ENCODE data around the gene SLU7. TPM values are rescaled to one million over a fixed set of nuclear protein-coding genes. Genes with fewer than 3 reads are reported as not detected.

SLU7 gene
- total RNA-seq, 1 experiment from 2014 or later = 43.6 TPM

GRCh38 chr5:160434022-160434531 lies 15.2 kb upstream of the SLU7 start:
- no TSS peak for BruUV-seq (replicated peaks)
- no peak for TF ChIP-seq FOSL1 (IDR thresholded peaks at IDR 0.05; ENCODE audit: low read depth)
- TF ChIP-seq POLR2A (IDR thresholded peaks at IDR 0.05; ENCODE audit: borderline replicate concordance, extremely low read depth, insufficient read depth, insufficient read length) = no peak
- TF ChIP-seq CBX3 (IDR thresholded peaks at IDR 0.05; ENCODE audit: low read depth) = no peak
- TF ChIP-seq ATF3 (IDR thresholded peaks at IDR 0.05) = no peak
- no peak for TF ChIP-seq SIN3A (IDR thresholded peaks at IDR 0.05; ENCODE audit: low read depth)
- TF ChIP-seq CTCF (IDR thresholded peaks at IDR 0.05 in 2 of 3, conservative IDR thresholded peaks at IDR 0.05 in 1 of 3; ENCODE audit: borderline replicate concordance in 1 of 3, insufficient read depth in 1 of 3, low read depth in 2 of 3, low read length in 2 of 3) = no peak
- Histone ChIP-seq H3K4me2 (ENCODE audit: low read length) (no peak overlapping the region), H3K27me3 (ENCODE audit: insufficient read depth, low read length) (no peaks in the 10 kb centered on the region), H2AFZ (ENCODE audit: low read depth, low read length, poor library complexity, severe bottlenecking) (no peak overlapping the region), H3K9me2 (ENCODE audit: insufficient read depth) (no peaks in the 10 kb centered on the region; the same call in 1 of the 2 replicates), H3K79me2 (ENCODE audit: insufficient read depth, low read length) (no peaks in the 10 kb centered on the region), H4K20me1 (ENCODE audit: insufficient read depth) (no peaks in the 10 kb centered on the region), H3K36me3 (ENCODE audit: control insufficient read depth in 1 of 2, insufficient read depth in 2 of 2, low read length in 2 of 2) (peaks cover 0 to under 1% of the 10 kb centered on the region in 2 experiments; a peak in 2 of 4 replicates), H3K9me3 (ENCODE audit: control insufficient read depth in 1 of 2, insufficient read depth in 1 of 2, low read depth in 1 of 2, low read length in 2 of 2) (no peaks in the 10 kb centered on the region), H3K27ac (ENCODE audit: low read depth, low read length) (no peak overlapping the region), H3K4me1 (ENCODE audit: control insufficient read depth in 1 of 2, insufficient read depth in 2 of 2, low read length in 2 of 2) (peaks cover 0 to 12% of the 10 kb centered on the region in 2 experiments; a peak in 1 of 4 replicates), H3K4me3 (replicated peaks in 1 of 2; ENCODE audit: low read depth in 1 of 2, low read length in 2 of 2) (no peak overlapping the region), H3K9ac (ENCODE audit: low read length) (no peak overlapping the region)
- intact Hi-C loops (cut with micrococcal nuclease) = no loop called here
- CTCF ChIA-PET = no interaction called here
- DNase-seq (ENCODE audit: low read depth, low spot score) (no peak), ATAC-seq (no peak)
- RAD21 ChIA-PET (ENCODE audit: low non-redundant PET in 1 of 2, low total read pairs in 2 of 2, uncharacterized antibody in 2 of 2, unreplicated experiment in 2 of 2) = no interaction called here
- POLR2A ChIA-PET = no interaction called here

- Histone ChIP-seq H3K9me3 (ENCODE audit: control insufficient read depth in 1 of 2, insufficient read depth in 1 of 2, low read depth in 1 of 2, low read length in 2 of 2) (no peaks in the 10 kb centered on the region), H4K20me1 (ENCODE audit: insufficient read depth) (no peaks in the 10 kb centered on the region), H3K27me3 (ENCODE audit: insufficient read depth, low read length) (no peaks in the 10 kb centered on the region), H3K27ac (ENCODE audit: low read depth, low read length) (no peak overlapping the region), H3K4me3 (replicated peaks in 1 of 2; ENCODE audit: low read depth in 1 of 2, low read length in 2 of 2) (no peak overlapping the region), H3K9ac (ENCODE audit: low read length) (no peak overlapping the region), H3K4me1 (ENCODE audit: control insufficient read depth in 1 of 2, insufficient read depth in 2 of 2, low read length in 2 of 2) (no peaks in the 10 kb centered on the region), H3K36me3 (ENCODE audit: control insufficient read depth in 1 of 2, insufficient read depth in 2 of 2, low read length in 2 of 2) (peaks cover 10 to 13% of the 10 kb centered on the region in 2 experiments), H3K9me2 (ENCODE audit: insufficient read depth) (no peaks in the 10 kb centered on the region; the same call in 1 of the 2 replicates), H3K4me2 (ENCODE audit: low read length) (no peak overlapping the region), H3K79me2 (ENCODE audit: insufficient read depth, low read length) (no peaks in the 10 kb centered on the region), H2AFZ (ENCODE audit: low read depth, low read length, poor library complexity, severe bottlenecking) (no peak overlapping the region)
- intact Hi-C loops (cut with micrococcal nuclease) = no loop called here
- no peak for ATAC-seq
- no peak for DNase-seq (ENCODE audit: low read depth, low spot score)
- ChIA-PET CTCF (no interaction called here), POLR2A (no interaction called here), RAD21 (ENCODE audit: low non-redundant PET in 1 of 2, low total read pairs in 2 of 2, uncharacterized antibody in 2 of 2, unreplicated experiment in 2 of 2) (no interaction called here)
- BruUV-seq (replicated peaks) = no TSS peak
- TF ChIP-seq EZH2 (IDR thresholded peaks at IDR 0.05) = no peak
- TF ChIP-seq REST (IDR thresholded peaks at IDR 0.05; ENCODE audit: low read depth) = no peak
- no peak for TF ChIP-seq ELF1 (IDR thresholded peaks at IDR 0.05; ENCODE audit: borderline replicate concordance, low read depth)
- no peak for TF ChIP-seq EZH2phosphoT487 (IDR thresholded peaks at IDR 0.05; ENCODE audit: borderline replicate concordance)
- no peak for TF ChIP-seq MAX (IDR thresholded peaks at IDR 0.05)
- TF ChIP-seq YY1 (IDR thresholded peaks at IDR 0.05; ENCODE audit: extremely low read depth, insufficient replicate concordance, low read depth, low read length) = no peak
- TF ChIP-seq POLR2AphosphoS5 (IDR thresholded peaks at IDR 0.05; ENCODE audit: low read depth, low read length) = no peak
- TF ChIP-seq SP1 (IDR thresholded peaks at IDR 0.05; ENCODE audit: low read depth) = no peak
- TF ChIP-seq TCF7L2 (IDR thresholded peaks at IDR 0.05; ENCODE audit: borderline replicate concordance, extremely low read depth, insufficient read depth, insufficient read length) = no peak
- no peak for TF ChIP-seq CBX3 (IDR thresholded peaks at IDR 0.05; ENCODE audit: low read depth)
Observed at GRCh38 chr5:160432787-160433186, 13.9 kb upstream of the SLU7 start.
